HG02678 (cell line): ENCODE data around the gene CEP83.
"Not testable (repeated sequence)": the region's sequence is repeated elsewhere in the genome, so short reads cannot be mapped to it uniquely, and the experiment has no call there.

Experiments used
- ATAC-seq: cut with Tn5 transposase; IDR thresholded peaks from one replicate; pipeline ENCODE4 v1.9.1; 2021; ENCODE audit warnings: mild to moderate bottlenecking, moderate library complexity; ENCODE audit not compliant: unreplicated experiment

CEP83 gene

GRCh38 chr12:94459728-94460615 lies at the start of gene CEP83:
CEP83 (minus strand) TSS chr12:94459867; CDS start chr12:94412490, 47,377 bp downstream.
- peak; percentile 98 for ATAC-seq

GRCh38 chr12:94509317-94509716 lies 49.6 kb upstream of the CEP83 start:
- no peak for ATAC-seq

- ATAC-seq: no peak
Measured at GRCh38 chr12:94507455-94507854, 47.8 kb upstream of the CEP83 start.

- no peak for ATAC-seq
Measured at GRCh38 chr12:94504386-94504785, 44.7 kb upstream of the CEP83 start.

GRCh38 chr12:94503619-94504018 lies 44.0 kb upstream of the CEP83 start:
- no peak for ATAC-seq

GRCh38 chr12:94500831-94501567 lies 41.3 kb upstream of the CEP83 start:
- ATAC-seq: no peak

GRCh38 chr12:94498698-94499097 lies 39.0 kb upstream of the CEP83 start:
- ATAC-seq: no peak

GRCh38 chr12:94498073-94498472 lies 38.4 kb upstream of the CEP83 start:
- ATAC-seq: no peak

GRCh38 chr12:94495445-94496115 lies 35.9 kb upstream of the CEP83 start:
- no peak for ATAC-seq

- no peak for ATAC-seq
Measured at GRCh38 chr12:94491489-94491888, 31.8 kb upstream of the CEP83 start.

GRCh38 chr12:94488463-94488862 lies 28.8 kb upstream of the CEP83 start:
- peak; percentile 95 for ATAC-seq

GRCh38 chr12:94481734-94482133 lies 22.1 kb upstream of the CEP83 start:
- ATAC-seq: no peak

GRCh38 chr12:94469522-94469921 lies 9.9 kb upstream of the CEP83 start:
- ATAC-seq: no peak

- ATAC-seq: no peak
Measured at GRCh38 chr12:94460616-94460959, 921 bp upstream of the CEP83 start.

- ATAC-seq: peak; percentile 35
Measured at GRCh38 chr12:94458877-94459727, 565 bp downstream of the CEP83 start.

- ATAC-seq: no peak
Measured at GRCh38 chr12:94457311-94457710, 2.4 kb downstream of the CEP83 start.

- not testable (repeated sequence) for ATAC-seq
Measured at GRCh38 chr12:94454318-94454717, 5.3 kb downstream of the CEP83 start.

- ATAC-seq: no peak
Measured at GRCh38 chr12:94445662-94446061, 14.0 kb downstream of the CEP83 start.

- no peak for ATAC-seq
Measured at GRCh38 chr12:94437303-94437702, 22.4 kb downstream of the CEP83 start.

- peak; percentile 83 for ATAC-seq
Measured at GRCh38 chr12:94435511-94435927, 24.1 kb downstream of the CEP83 start.

GRCh38 chr12:94434171-94434570 lies 25.5 kb downstream of the CEP83 start:
- no peak for ATAC-seq
